ENCODE measurements around the gene EEPD1. TPM values are rescaled to one million over a fixed set of nuclear protein-coding genes. Genes with fewer than 3 reads are reported as not detected.

EEPD1 gene
- total and polyA plus RNA-seq, 4 donors = 2.3 to 12.3 (median 7.1) TPM

DNA sequence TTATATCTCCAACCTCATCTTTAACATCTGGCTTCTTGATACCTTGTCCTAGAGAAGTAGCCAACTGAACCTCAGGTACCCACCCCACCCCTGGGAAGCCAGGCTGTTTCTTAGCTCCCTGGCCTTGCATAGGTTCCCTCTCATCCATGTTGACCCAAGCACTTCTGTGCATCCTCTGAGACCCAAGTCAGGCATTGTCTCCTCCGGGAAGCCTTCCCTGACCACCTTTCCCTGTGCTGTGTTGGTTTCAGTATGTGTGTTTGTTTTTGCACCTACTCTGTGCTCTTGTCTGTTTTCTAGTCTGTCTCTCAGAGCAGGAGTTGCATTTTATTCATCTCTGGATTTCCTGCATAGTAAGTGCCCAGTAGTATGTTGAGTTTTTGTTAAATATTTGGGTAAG is 143.2 kb downstream of the EEPD1 start:
- H3K4me3 ChIP-seq (ENCODE audit: low read depth in 1 of 3, low read length in 3 of 3) = no peak overlapping the region
- no peak overlapping the region for H3K27ac ChIP-seq (ENCODE audit: low read depth in 1 of 2, low read length in 2 of 2)
- no peak for DNase-seq (ENCODE audit: low spot score)
- no peak overlapping the region for H3K9ac ChIP-seq (ENCODE audit: low read depth in 1 of 2, low read length in 2 of 2)
- peaks cover 5 to 25% (median 12%) of the 10 kb centered on the region in 4 donors for H3K4me1 ChIP-seq (ENCODE audit: control insufficient read depth in 4 of 4, insufficient read depth in 4 of 4, low read length in 3 of 4)
- no peaks in the 10 kb centered on the region for H3K9me3 ChIP-seq (ENCODE audit: control insufficient read depth in 4 of 4, low read length in 3 of 4)
- 96% methylated on average over 1 of the region's 1 CpG for WGBS
- peaks cover 0 to 14% (median 5%) of the 10 kb centered on the region in 4 donors for H3K36me3 ChIP-seq (ENCODE audit: control insufficient read depth in 4 of 4, insufficient read depth in 3 of 4, low read depth in 1 of 4, low read length in 3 of 4)
- H3K27me3 ChIP-seq (ENCODE audit: control insufficient read depth in 4 of 4, insufficient read depth in 4 of 4, low read length in 3 of 4) = no peaks in the 10 kb centered on the region
- TF ChIP-seq, protein P1, sequence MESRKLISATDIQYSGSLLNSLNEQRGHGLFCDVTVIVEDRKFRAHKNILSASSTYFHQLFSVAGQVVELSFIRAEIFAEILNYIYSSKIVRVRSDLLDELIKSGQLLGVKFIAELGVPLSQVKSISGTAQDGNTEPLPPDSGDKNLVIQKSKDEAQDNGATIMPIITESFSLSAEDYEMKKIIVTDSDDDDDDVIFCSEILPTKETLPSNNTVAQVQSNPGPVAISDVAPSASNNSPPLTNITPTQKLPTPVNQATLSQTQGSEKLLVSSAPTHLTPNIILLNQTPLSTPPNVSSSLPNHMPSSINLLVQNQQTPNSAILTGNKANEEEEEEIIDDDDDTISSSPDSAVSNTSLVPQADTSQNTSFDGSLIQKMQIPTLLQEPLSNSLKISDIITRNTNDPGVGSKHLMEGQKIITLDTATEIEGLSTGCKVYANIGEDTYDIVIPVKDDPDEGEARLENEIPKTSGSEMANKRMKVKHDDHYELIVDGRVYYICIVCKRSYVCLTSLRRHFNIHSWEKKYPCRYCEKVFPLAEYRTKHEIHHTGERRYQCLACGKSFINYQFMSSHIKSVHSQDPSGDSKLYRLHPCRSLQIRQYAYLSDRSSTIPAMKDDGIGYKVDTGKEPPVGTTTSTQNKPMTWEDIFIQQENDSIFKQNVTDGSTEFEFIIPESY (IDR thresholded peaks at IDR 0.05) = no peak
- TF ChIP-seq, protein P2, sequence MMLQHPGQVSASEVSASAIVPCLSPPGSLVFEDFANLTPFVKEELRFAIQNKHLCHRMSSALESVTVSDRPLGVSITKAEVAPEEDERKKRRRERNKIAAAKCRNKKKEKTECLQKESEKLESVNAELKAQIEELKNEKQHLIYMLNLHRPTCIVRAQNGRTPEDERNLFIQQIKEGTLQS (IDR thresholded peaks at IDR 0.05) = no peak
- TF ChIP-seq, protein P3, sequence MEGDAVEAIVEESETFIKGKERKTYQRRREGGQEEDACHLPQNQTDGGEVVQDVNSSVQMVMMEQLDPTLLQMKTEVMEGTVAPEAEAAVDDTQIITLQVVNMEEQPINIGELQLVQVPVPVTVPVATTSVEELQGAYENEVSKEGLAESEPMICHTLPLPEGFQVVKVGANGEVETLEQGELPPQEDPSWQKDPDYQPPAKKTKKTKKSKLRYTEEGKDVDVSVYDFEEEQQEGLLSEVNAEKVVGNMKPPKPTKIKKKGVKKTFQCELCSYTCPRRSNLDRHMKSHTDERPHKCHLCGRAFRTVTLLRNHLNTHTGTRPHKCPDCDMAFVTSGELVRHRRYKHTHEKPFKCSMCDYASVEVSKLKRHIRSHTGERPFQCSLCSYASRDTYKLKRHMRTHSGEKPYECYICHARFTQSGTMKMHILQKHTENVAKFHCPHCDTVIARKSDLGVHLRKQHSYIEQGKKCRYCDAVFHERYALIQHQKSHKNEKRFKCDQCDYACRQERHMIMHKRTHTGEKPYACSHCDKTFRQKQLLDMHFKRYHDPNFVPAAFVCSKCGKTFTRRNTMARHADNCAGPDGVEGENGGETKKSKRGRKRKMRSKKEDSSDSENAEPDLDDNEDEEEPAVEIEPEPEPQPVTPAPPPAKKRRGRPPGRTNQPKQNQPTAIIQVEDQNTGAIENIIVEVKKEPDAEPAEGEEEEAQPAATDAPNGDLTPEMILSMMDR (IDR thresholded peaks at IDR 0.05; ENCODE audit: low read depth, low read length, missing input control) = no peak
- no peak for TF ChIP-seq TAF1 (conservative IDR thresholded peaks at IDR 0.05)
- TF ChIP-seq, protein P4, sequence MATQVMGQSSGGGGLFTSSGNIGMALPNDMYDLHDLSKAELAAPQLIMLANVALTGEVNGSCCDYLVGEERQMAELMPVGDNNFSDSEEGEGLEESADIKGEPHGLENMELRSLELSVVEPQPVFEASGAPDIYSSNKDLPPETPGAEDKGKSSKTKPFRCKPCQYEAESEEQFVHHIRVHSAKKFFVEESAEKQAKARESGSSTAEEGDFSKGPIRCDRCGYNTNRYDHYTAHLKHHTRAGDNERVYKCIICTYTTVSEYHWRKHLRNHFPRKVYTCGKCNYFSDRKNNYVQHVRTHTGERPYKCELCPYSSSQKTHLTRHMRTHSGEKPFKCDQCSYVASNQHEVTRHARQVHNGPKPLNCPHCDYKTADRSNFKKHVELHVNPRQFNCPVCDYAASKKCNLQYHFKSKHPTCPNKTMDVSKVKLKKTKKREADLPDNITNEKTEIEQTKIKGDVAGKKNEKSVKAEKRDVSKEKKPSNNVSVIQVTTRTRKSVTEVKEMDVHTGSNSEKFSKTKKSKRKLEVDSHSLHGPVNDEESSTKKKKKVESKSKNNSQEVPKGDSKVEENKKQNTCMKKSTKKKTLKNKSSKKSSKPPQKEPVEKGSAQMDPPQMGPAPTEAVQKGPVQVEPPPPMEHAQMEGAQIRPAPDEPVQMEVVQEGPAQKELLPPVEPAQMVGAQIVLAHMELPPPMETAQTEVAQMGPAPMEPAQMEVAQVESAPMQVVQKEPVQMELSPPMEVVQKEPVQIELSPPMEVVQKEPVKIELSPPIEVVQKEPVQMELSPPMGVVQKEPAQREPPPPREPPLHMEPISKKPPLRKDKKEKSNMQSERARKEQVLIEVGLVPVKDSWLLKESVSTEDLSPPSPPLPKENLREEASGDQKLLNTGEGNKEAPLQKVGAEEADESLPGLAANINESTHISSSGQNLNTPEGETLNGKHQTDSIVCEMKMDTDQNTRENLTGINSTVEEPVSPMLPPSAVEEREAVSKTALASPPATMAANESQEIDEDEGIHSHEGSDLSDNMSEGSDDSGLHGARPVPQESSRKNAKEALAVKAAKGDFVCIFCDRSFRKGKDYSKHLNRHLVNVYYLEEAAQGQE (IDR thresholded peaks at IDR 0.05) = no peak
- TF ChIP-seq FOXA1 (IDR thresholded peaks at IDR 0.05) = no peak
- TF ChIP-seq SP1 (IDR thresholded peaks at IDR 0.05) = no peak
- TF ChIP-seq RXRA (IDR thresholded peaks at IDR 0.05) = no peak
- TF ChIP-seq NR2F2 (IDR thresholded peaks at IDR 0.05) = no peak
- TF ChIP-seq YY1 (IDR thresholded peaks at IDR 0.05) = no peak
- TF ChIP-seq FOXA2 (IDR thresholded peaks at IDR 0.05) = no peak
- TF ChIP-seq RAD21 (IDR thresholded peaks at IDR 0.05) = no peak
- no peak for TF ChIP-seq HNF4G (IDR thresholded peaks at IDR 0.05)

DNA sequence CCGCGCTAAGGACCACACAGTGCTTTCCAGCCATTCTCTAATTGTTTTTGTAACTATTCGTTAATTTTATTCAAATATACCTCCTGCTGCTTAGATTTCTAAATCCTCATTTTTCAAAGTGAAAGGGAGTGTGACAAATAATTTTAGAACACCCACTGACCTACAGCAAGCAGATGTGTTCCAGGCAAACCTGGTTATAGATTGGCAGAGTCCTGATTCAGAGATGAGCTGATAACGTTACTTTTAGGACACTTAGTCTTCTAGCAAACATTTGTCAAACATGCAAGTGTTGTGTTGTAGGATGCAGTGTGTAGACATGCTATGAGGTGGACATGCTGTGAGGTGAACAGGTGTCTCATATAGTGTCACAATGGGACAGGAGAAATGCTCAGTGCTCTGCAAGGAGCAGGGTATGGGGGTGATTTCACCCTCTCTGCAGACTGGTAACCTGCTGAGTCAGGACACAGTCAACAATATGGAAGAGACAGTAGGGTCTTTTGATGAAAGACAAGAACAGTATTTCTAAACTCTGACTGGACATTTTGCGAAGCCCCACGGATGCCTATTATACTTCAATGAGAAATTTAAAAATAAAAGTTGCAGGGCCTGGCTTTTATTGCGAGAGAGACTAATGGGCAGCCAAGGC is 144.4 kb downstream of the EEPD1 start:
- TF ChIP-seq, protein P3 (IDR thresholded peaks at IDR 0.05; ENCODE audit: low read depth, low read length, missing input control) = no peak
- TF ChIP-seq NR2F2 (IDR thresholded peaks at IDR 0.05) (no peak), YY1 (IDR thresholded peaks at IDR 0.05) (no peak), SP1 (IDR thresholded peaks at IDR 0.05) (no peak), JUND (IDR thresholded peaks at IDR 0.05) (no peak), RXRA (IDR thresholded peaks at IDR 0.05) (no peak)
- H3K9ac ChIP-seq (ENCODE audit: low read depth in 1 of 2, low read length in 2 of 2) = no peak overlapping the region
- peaks cover 0 to 14% (median 5%) of the 10 kb centered on the region in 4 donors for H3K36me3 ChIP-seq (ENCODE audit: control insufficient read depth in 4 of 4, insufficient read depth in 3 of 4, low read depth in 1 of 4, low read length in 3 of 4)
- peaks cover 3 to 13% (median 4%) of the 10 kb centered on the region in 4 donors for H3K4me1 ChIP-seq (ENCODE audit: control insufficient read depth in 4 of 4, insufficient read depth in 4 of 4, low read length in 3 of 4)
- WGBS = 90% methylated on average over 7 of the region's 7 CpGs
- no peak overlapping the region for H3K27ac ChIP-seq (ENCODE audit: low read depth in 1 of 2, low read length in 2 of 2)
- DNase-seq (ENCODE audit: low spot score) = no peak
- H3K27me3 ChIP-seq (ENCODE audit: control insufficient read depth in 4 of 4, insufficient read depth in 4 of 4, low read length in 3 of 4) = no peaks in the 10 kb centered on the region
- no peaks in the 10 kb centered on the region for H3K9me3 ChIP-seq (ENCODE audit: control insufficient read depth in 4 of 4, low read length in 3 of 4)
- H3K4me3 ChIP-seq (ENCODE audit: low read depth in 1 of 3, low read length in 3 of 3) = no peak overlapping the region

All from liver (tissue), 9 donors.